Measurements from ENCODE around the gene APOL1. TPM values are rescaled to one million over a fixed set of nuclear protein-coding genes. Genes with fewer than 3 reads are reported as not detected.

The APOL1 gene
- total RNA-seq, 3 donors from 2014 or later = 39.8 to 53.1 (median 42.0) TPM

- Mint-ChIP-seq H3K36me3 (ENCODE audit: insufficient read depth) (peaks cover 49% of the 10 kb centered on the region), H3K9me3 (no peaks in the 10 kb centered on the region), H3K4me1 (ENCODE audit: low read depth) (peaks cover 3% of the 10 kb centered on the region), H3K27me3 (ENCODE audit: low read depth) (no peaks in the 10 kb centered on the region), H3K4me3 (no peak overlapping the region)
- ATAC-seq = no peak
- DNase-seq = no peak
These were observed 50.9 kb downstream of the APOL1 start for GRCh38 chr22:36303874-36304273.

- no peak overlapping the region for H3K4me3 Mint-ChIP-seq
- H3K4me1 Mint-ChIP-seq (ENCODE audit: low read depth) = peaks cover 3% of the 10 kb centered on the region
- DNase-seq (no peak), ATAC-seq (no peak)
- H3K27me3 Mint-ChIP-seq (ENCODE audit: low read depth) = no peaks in the 10 kb centered on the region
- H3K36me3 Mint-ChIP-seq (ENCODE audit: insufficient read depth) = peaks cover 53% of the 10 kb centered on the region
- H3K9me3 Mint-ChIP-seq = no peaks in the 10 kb centered on the region
These were observed 51.5 kb downstream of the APOL1 start for GRCh38 chr22:36304429-36304828.

GRCh38 chr22:36305813-36306212, 52.9 kb downstream of the APOL1 start:
- H3K4me1 Mint-ChIP-seq (ENCODE audit: low read depth) = peaks cover 3% of the 10 kb centered on the region
- no peak overlapping the region for H3K4me3 Mint-ChIP-seq
- ATAC-seq = no peak

GRCh38 chr22:36306227-36306626, 53.3 kb downstream of the APOL1 start:
- H3K36me3 Mint-ChIP-seq (ENCODE audit: insufficient read depth) = peaks cover 48% of the 10 kb centered on the region
- H3K27me3 Mint-ChIP-seq (ENCODE audit: low read depth) = no peaks in the 10 kb centered on the region
- H3K4me1 Mint-ChIP-seq (ENCODE audit: low read depth) = peaks cover 3% of the 10 kb centered on the region
- ATAC-seq = no peak
- H3K9me3 Mint-ChIP-seq = no peaks in the 10 kb centered on the region
- H3K4me3 Mint-ChIP-seq = no peak overlapping the region
- no peak for DNase-seq

More at GRCh38 chr22:36305813-36306212, 52.9 kb downstream of the APOL1 start:
- Mint-ChIP-seq H3K27me3 (ENCODE audit: low read depth) (no peaks in the 10 kb centered on the region), H3K36me3 (ENCODE audit: insufficient read depth) (peaks cover 52% of the 10 kb centered on the region), H3K9me3 (no peaks in the 10 kb centered on the region)
- DNase-seq = no peak

- peaks cover 44% of the 10 kb centered on the region for H3K36me3 Mint-ChIP-seq (ENCODE audit: insufficient read depth)
- H3K4me1 Mint-ChIP-seq (ENCODE audit: low read depth) = no peaks in the 10 kb centered on the region
- DNase-seq (no peak), ATAC-seq (no peak)
- H3K4me3 Mint-ChIP-seq = no peak overlapping the region
- H3K27me3 Mint-ChIP-seq (ENCODE audit: low read depth) = no peaks in the 10 kb centered on the region
- H3K9me3 Mint-ChIP-seq = no peaks in the 10 kb centered on the region
These were observed 55.9 kb downstream of the APOL1 start for GRCh38 chr22:36308880-36309279.

- Mint-ChIP-seq H3K4me1 (ENCODE audit: low read depth) (no peaks in the 10 kb centered on the region), H3K9me3 (no peaks in the 10 kb centered on the region), H3K36me3 (ENCODE audit: insufficient read depth) (peaks cover 35% of the 10 kb centered on the region), H3K4me3 (no peak overlapping the region), H3K27me3 (ENCODE audit: low read depth) (no peaks in the 10 kb centered on the region)
- peak; percentile 34 to 38 for ATAC-seq
- DNase-seq = no peak
These were observed 58.6 kb downstream of the APOL1 start for GRCh38 chr22:36311386-36312085.

- H3K9me3 Mint-ChIP-seq = no peaks in the 10 kb centered on the region
- no peak overlapping the region for H3K4me3 Mint-ChIP-seq
- ATAC-seq (no peak), DNase-seq (no peak)
- H3K36me3 Mint-ChIP-seq (ENCODE audit: insufficient read depth) = peaks cover 49% of the 10 kb centered on the region
- H3K4me1 Mint-ChIP-seq (ENCODE audit: low read depth) = no peaks in the 10 kb centered on the region
- H3K27me3 Mint-ChIP-seq (ENCODE audit: low read depth) = no peaks in the 10 kb centered on the region
These were observed 62.4 kb downstream of the APOL1 start for GRCh38 chr22:36315325-36315724.

GRCh38 chr22:36316419-36316818, 63.5 kb downstream of the APOL1 start:
- Mint-ChIP-seq H3K4me1 (ENCODE audit: low read depth) (no peaks in the 10 kb centered on the region), H3K36me3 (ENCODE audit: insufficient read depth) (peaks cover 51% of the 10 kb centered on the region), H3K9me3 (no peaks in the 10 kb centered on the region), H3K4me3 (no peak overlapping the region), H3K27me3 (ENCODE audit: low read depth) (no peaks in the 10 kb centered on the region)
- no peak for ATAC-seq
- no peak for DNase-seq

Other genes starting within 250 kb of the APOL1 start
- 1 to 10 TPM; 5.6 to 6.9 (median 6.5) TPM for gene RBFOX2, start 224.3 kb upstream of the APOL1 start, total RNA-seq
- 10 to 100 TPM; 14.4 to 17.7 (median 15.5) TPM for gene APOL3, start 92.4 kb upstream of the APOL1 start, total RNA-seq
- under 1 TPM in 1 of 3 donors, not detected in 2; 0.27 TPM for gene APOL4, start 51.3 kb upstream of the APOL1 start, total RNA-seq
- gene APOL2, start 13.6 kb upstream of the APOL1 start, total RNA-seq = 100 to 1,000 TPM in 2 of 3 donors, 10 to 100 TPM in 1; 99.6 to 117 (median 106) TPM
- 100 to 1,000 TPM; 673 to 753 (median 716) TPM for gene MYH9, start 134.8 kb downstream of the APOL1 start, total RNA-seq
- 100 to 1,000 TPM; 108 to 114 (median 113) TPM for gene TXN2, start 228.5 kb downstream of the APOL1 start, total RNA-seq